ENCODE data around the gene TMEM120B.

TMEM120B gene

GRCh38 chr12:121804417-121805111 is 92.0 kb downstream of the TMEM120B start:
- no peak for DNase-seq (ENCODE audit: low read depth)

- no peak for DNase-seq (ENCODE audit: low read depth)
These were observed 92.8 kb downstream of the TMEM120B start for GRCh38 chr12:121805171-121806008.

- no peak for DNase-seq (ENCODE audit: low read depth)
These were observed 93.5 kb downstream of the TMEM120B start for GRCh38 chr12:121806009-121806545.

- no peak for DNase-seq (ENCODE audit: low read depth)
These were observed 94.2 kb downstream of the TMEM120B start for GRCh38 chr12:121806546-121807423.

GRCh38 chr12:121807642-121808347 is 95.2 kb downstream of the TMEM120B start:
- no peak for DNase-seq (ENCODE audit: low read depth)

- no peak for DNase-seq (ENCODE audit: low read depth)
These were observed 96.1 kb downstream of the TMEM120B start for GRCh38 chr12:121808623-121809022.

- DNase-seq (ENCODE audit: low read depth): no peak
These were observed 97.2 kb downstream of the TMEM120B start for GRCh38 chr12:121809712-121810116.

- DNase-seq (ENCODE audit: low read depth): no peak
These were observed 97.8 kb downstream of the TMEM120B start for GRCh38 chr12:121810234-121810817.

- no peak for DNase-seq (ENCODE audit: low read depth)
These were observed 98.4 kb downstream of the TMEM120B start for GRCh38 chr12:121810833-121811433.

GRCh38 chr12:121811434-121812319 is 99.1 kb downstream of the TMEM120B start:
- no peak for DNase-seq (ENCODE audit: low read depth)

- DNase-seq (ENCODE audit: low read depth): no peak
These were observed 99.8 kb downstream of the TMEM120B start for GRCh38 chr12:121812320-121812871.

GRCh38 chr12:121812921-121813896 is 100.7 kb downstream of the TMEM120B start:
- DNase-seq (ENCODE audit: low read depth): no peak

GRCh38 chr12:121813951-121814350 is 101.4 kb downstream of the TMEM120B start:
- no peak for DNase-seq (ENCODE audit: low read depth)

GRCh38 chr12:121814429-121815119 is 102.0 kb downstream of the TMEM120B start:
- no peak for DNase-seq (ENCODE audit: low read depth)

GRCh38 chr12:121815263-121815662 is 102.7 kb downstream of the TMEM120B start:
- no peak for DNase-seq (ENCODE audit: low read depth)

- no peak for DNase-seq (ENCODE audit: low read depth)
These were observed 104.5 kb downstream of the TMEM120B start for GRCh38 chr12:121816925-121817647.

- DNase-seq (ENCODE audit: low read depth): no peak
These were observed 105.1 kb downstream of the TMEM120B start for GRCh38 chr12:121817648-121818043.

All from CMK (cell line).